ENCODE data around the gene TAS2R20.
"Not testable (repeated sequence)": the region's sequence is repeated elsewhere in the genome, so short reads cannot be mapped to it uniquely, and the experiment has no call there.

Gene TAS2R20, protein sequence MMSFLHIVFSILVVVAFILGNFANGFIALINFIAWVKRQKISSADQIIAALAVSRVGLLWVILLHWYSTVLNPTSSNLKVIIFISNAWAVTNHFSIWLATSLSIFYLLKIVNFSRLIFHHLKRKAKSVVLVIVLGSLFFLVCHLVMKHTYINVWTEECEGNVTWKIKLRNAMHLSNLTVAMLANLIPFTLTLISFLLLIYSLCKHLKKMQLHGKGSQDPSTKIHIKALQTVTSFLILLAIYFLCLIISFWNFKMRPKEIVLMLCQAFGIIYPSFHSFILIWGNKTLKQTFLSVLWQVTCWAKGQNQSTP

DNA sequence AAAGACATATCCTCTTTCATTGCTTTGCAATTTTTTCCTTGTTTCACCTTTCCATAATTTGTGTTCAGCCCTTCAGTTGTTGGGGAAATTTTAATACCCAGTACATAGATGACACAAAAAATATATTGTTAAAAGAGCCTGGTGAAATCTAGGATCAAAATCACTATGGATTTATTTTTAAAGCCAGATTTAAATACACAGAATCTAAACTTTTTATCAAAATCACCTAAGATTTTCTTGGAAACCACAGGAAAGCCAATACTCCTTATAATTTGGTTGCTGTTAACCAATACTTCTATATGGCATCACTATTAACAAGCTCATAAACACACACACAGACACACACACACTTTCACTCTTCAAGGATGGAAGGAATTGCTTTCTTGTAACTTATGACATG is at the start of gene TAS2R20:
TSS of gene TAS2R20 (minus strand) at position 101 of the 400 bp plus-strand sequence. CDS start 429 bp downstream, outside the sequence.
- Histone ChIP-seq H3K4me1 (ENCODE audit: low read depth, poor library complexity, severe bottlenecking) (no peaks in the 10 kb centered on the region), H3K4me2 (no peak within 1 kb of the TSS), H3K27me3 (ENCODE audit: insufficient read depth, low read depth) (no peaks in the 10 kb centered on the region), H2AFZ (ENCODE audit: low read depth) (no peak within 1 kb of the TSS), H3K79me2 (ENCODE audit: insufficient read depth, low read depth) (no peaks in the 10 kb centered on the region), H3K27ac (no peak within 1 kb of the TSS), H3K9ac (no peak within 1 kb of the TSS), H3K4me3 (IDR thresholded peaks at IDR 0.05; ENCODE audit: insufficient read depth, low read depth, low read length) (no peak within 1 kb of the TSS), H3K36me3 (ENCODE audit: insufficient read depth) (no peaks in the 10 kb centered on the region), H4K20me1 (ENCODE audit: insufficient read depth) (no peaks in the 10 kb centered on the region)
- no peak for TF ChIP-seq CTCF (conservative IDR thresholded peaks at IDR 0.05; ENCODE audit: low read depth, low read length)

- H4K20me1 ChIP-seq (ENCODE audit: insufficient read depth); H3K9ac ChIP-seq; H3K79me2 ChIP-seq (ENCODE audit: insufficient read depth, low read depth); H3K27me3 ChIP-seq (ENCODE audit: insufficient read depth, low read depth); H3K4me2 ChIP-seq; H3K4me1 ChIP-seq (ENCODE audit: low read depth, poor library complexity, severe bottlenecking); H3K4me3 ChIP-seq (IDR thresholded peaks at IDR 0.05; ENCODE audit: insufficient read depth, low read depth, low read length); H3K27ac ChIP-seq; H3K36me3 ChIP-seq (ENCODE audit: insufficient read depth); H2AFZ ChIP-seq (ENCODE audit: low read depth): not testable (repeated sequence)
Observed at GRCh38 chr12:11041366-11041765, 43.3 kb upstream of the TAS2R20 start.

GRCh38 chr12:11040162-11040561 is 42.1 kb upstream of the TAS2R20 start:
- Histone ChIP-seq H3K36me3 (ENCODE audit: insufficient read depth) (no peaks in the 10 kb centered on the region), H3K27me3 (ENCODE audit: insufficient read depth, low read depth) (no peaks in the 10 kb centered on the region), H3K79me2 (ENCODE audit: insufficient read depth, low read depth) (no peaks in the 10 kb centered on the region), H3K4me2 (no peak overlapping the region), H3K4me1 (ENCODE audit: low read depth, poor library complexity, severe bottlenecking) (no peaks in the 10 kb centered on the region), H3K4me3 (IDR thresholded peaks at IDR 0.05; ENCODE audit: insufficient read depth, low read depth, low read length) (no peak overlapping the region), H2AFZ (ENCODE audit: low read depth) (no peak overlapping the region), H4K20me1 (ENCODE audit: insufficient read depth) (no peaks in the 10 kb centered on the region), H3K9ac (no peak overlapping the region), H3K27ac (no peak overlapping the region)
- TF ChIP-seq CTCF (conservative IDR thresholded peaks at IDR 0.05; ENCODE audit: low read depth, low read length), result no peak

- Histone ChIP-seq H4K20me1 (ENCODE audit: insufficient read depth) (no peaks in the 10 kb centered on the region), H3K4me2 (no peak overlapping the region), H3K27ac (no peak overlapping the region), H3K4me1 (ENCODE audit: low read depth, poor library complexity, severe bottlenecking) (no peaks in the 10 kb centered on the region), H3K4me3 (IDR thresholded peaks at IDR 0.05; ENCODE audit: insufficient read depth, low read depth, low read length) (no peak overlapping the region), H3K27me3 (ENCODE audit: insufficient read depth, low read depth) (no peaks in the 10 kb centered on the region), H3K79me2 (ENCODE audit: insufficient read depth, low read depth) (no peaks in the 10 kb centered on the region), H3K36me3 (ENCODE audit: insufficient read depth) (no peaks in the 10 kb centered on the region), H3K9ac (no peak overlapping the region), H2AFZ (ENCODE audit: low read depth) (no peak overlapping the region)
- no peak for TF ChIP-seq CTCF (conservative IDR thresholded peaks at IDR 0.05; ENCODE audit: low read depth, low read length)
Observed at GRCh38 chr12:11039171-11039570, 41.1 kb upstream of the TAS2R20 start.

DNA sequence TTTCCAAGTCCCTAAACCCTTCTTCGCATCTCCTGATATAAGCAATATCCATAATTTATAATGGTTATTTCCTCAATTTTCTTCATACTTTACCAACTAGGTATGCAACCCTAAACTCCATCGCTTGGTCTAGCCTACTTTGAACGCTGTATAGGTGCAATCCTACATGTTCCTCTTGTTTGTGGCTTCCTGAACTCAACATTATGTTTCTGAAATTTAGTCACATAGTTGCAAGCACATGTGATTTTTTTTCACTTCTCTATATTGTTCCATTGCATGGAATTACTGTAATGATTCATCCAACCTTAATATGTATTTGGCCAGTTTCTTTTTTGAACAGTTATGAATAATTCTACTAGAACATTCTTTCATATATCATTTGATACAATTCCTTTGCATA is 35.9 kb upstream of the TAS2R20 start:
- not testable (repeated sequence) for H3K4me1 ChIP-seq (ENCODE audit: low read depth, poor library complexity, severe bottlenecking); H3K27ac ChIP-seq; H3K27me3 ChIP-seq (ENCODE audit: insufficient read depth, low read depth); H3K79me2 ChIP-seq (ENCODE audit: insufficient read depth, low read depth); H3K36me3 ChIP-seq (ENCODE audit: insufficient read depth); H3K9ac ChIP-seq; H4K20me1 ChIP-seq (ENCODE audit: insufficient read depth); H3K4me3 ChIP-seq (IDR thresholded peaks at IDR 0.05; ENCODE audit: insufficient read depth, low read depth, low read length); H2AFZ ChIP-seq (ENCODE audit: low read depth); H3K4me2 ChIP-seq

All from KMS-11 (cell line).